SKM-1 (cell line): Measurements from ENCODE around the gene AKT1S1.

Experiments
- DNase-seq: peaks from one replicate; lab custom pipeline; 2025; ENCODE audit not compliant: unreplicated experiment; lab: John Stamatoyannopoulos, UW

AKT1S1 gene

GRCh38 chr19:49855676-49856573, 21.2 kb downstream of the AKT1S1 start:
- no peak for DNase-seq

GRCh38 chr19:49855277-49855675, 21.9 kb downstream of the AKT1S1 start:
- DNase-seq = no peak

GRCh38 chr19:49854378-49855263, 22.5 kb downstream of the AKT1S1 start:
- no peak for DNase-seq

- DNase-seq = no peak
Measured at GRCh38 chr19:49853852-49854377, 23.2 kb downstream of the AKT1S1 start.

- DNase-seq = no peak
Measured at GRCh38 chr19:49852631-49853126, 24.5 kb downstream of the AKT1S1 start.

- no peak for DNase-seq
Measured at GRCh38 chr19:49851456-49852259, 25.5 kb downstream of the AKT1S1 start.

- peak; percentile 9 for DNase-seq
Measured at GRCh38 chr19:49850487-49851342, 26.4 kb downstream of the AKT1S1 start, which contains the start of gene PTOV1. Gene PTOV1 (plus strand): TSS chr19:49851159.

GRCh38 chr19:49850221-49850486, 27.0 kb downstream of the AKT1S1 start:
- no peak for DNase-seq

GRCh38 chr19:49849433-49850220, 27.5 kb downstream of the AKT1S1 start:
- no peak for DNase-seq

GRCh38 chr19:49848938-49849337, 28.2 kb downstream of the AKT1S1 start:
- DNase-seq = no peak

GRCh38 chr19:49847731-49848696, 29.1 kb downstream of the AKT1S1 start:
- no peak for DNase-seq

GRCh38 chr19:49846408-49846807, 30.7 kb downstream of the AKT1S1 start:
- no peak for DNase-seq

- no peak for DNase-seq
Measured at GRCh38 chr19:49845414-49845813, 31.7 kb downstream of the AKT1S1 start.

- peak; percentile 2 for DNase-seq
Measured at GRCh38 chr19:49844138-49845095, 32.7 kb downstream of the AKT1S1 start.

GRCh38 chr19:49843265-49843664, 33.9 kb downstream of the AKT1S1 start:
- DNase-seq = no peak

- no peak for DNase-seq
Measured at GRCh38 chr19:49840736-49841249, 36.4 kb downstream of the AKT1S1 start.

GRCh38 chr19:49840321-49840720, 36.8 kb downstream of the AKT1S1 start:
- DNase-seq = no peak
